BJ (cell line): Measurements from ENCODE around the gene FMNL2. TPM values are rescaled to one million over a fixed set of nuclear protein-coding genes. Genes with fewer than 3 reads are reported as not detected.
"Not testable (repeated sequence)": the region's sequence is repeated elsewhere in the genome, so short reads cannot be mapped to it uniquely, and the experiment has no call there.

Source experiments
- CTCF ChIA-PET: fragments of 350-600 bp; formaldehyde crosslinking; extraction: SDS; loops from one replicate; lab custom pipeline; 2021; ENCODE audit warnings: antibody characterized with exemption, inconsistent platforms; lab: Yijun Ruan, JAX
- POLR2A ChIA-PET: fragments of 300-600 bp; sonication (Branson Sonifier 250); formaldehyde crosslinking; extraction: SDS; loops from one replicate; lab custom pipeline; 2021; ENCODE audit warnings: antibody characterized with exemption; lab: Charles Lee
- DNase-seq: peaks from one replicate; pipeline ENCODE4 v3.0.0-alpha.2; 2011; ENCODE audit warnings: low read depth
- H3K27me3 ChIP-seq: 2 replicates; pipeline ENCODE4 v1.6.0; 2011; ENCODE audit warnings: low read length; ENCODE audit not compliant: control insufficient read depth, insufficient read depth
- H3K36me3 ChIP-seq: 2 replicates; pipeline ENCODE4 v1.5.1; 2011; ENCODE audit warnings: low read length; ENCODE audit not compliant: control insufficient read depth, insufficient read depth
- H3K4me3 ChIP-seq: 2 replicates; pipeline ENCODE4 v1.5.1; 2011; ENCODE audit warnings: low read depth, mild to moderate bottlenecking, control low read depth, low read length
- CTCF ChIP-seq: IDR thresholded peaks from 2 replicates; pipeline ENCODE4 v1.5.1; 2011; ENCODE audit warnings: low read depth, mild to moderate bottlenecking, control low read depth, inconsistent platforms, low read length, moderate library complexity; ENCODE audit not compliant: insufficient read depth
- polyA plus RNA-seq: library from polyadenylated mRNA; depleted of rRNA; stranded (reverse); fragments of >200 nt; gene quantifications from 2 replicates; pipeline ENCODE4 v1.2.3, GENCODE V29; 2011

FMNL2 gene
- polyA plus RNA-seq, 1 experiment, result 2.4 TPM

GRCh38 chr2:152518641-152519580 lies 183.9 kb downstream of the FMNL2 start:
- ChIA-PET CTCF (interaction anchor here (0.6 to 1.2 kb wide), 3 partner anchors 10 to 236 kb away, joined by 3 to 5 read pairs (median 3); no protein-coding TSS in a partner anchor), POLR2A (no interaction called here)
- no peak for TF ChIP-seq CTCF
- no peaks in the 10 kb centered on the region for H3K27me3 ChIP-seq
- no peak overlapping the region for H3K4me3 ChIP-seq
- no peak for DNase-seq
- no peaks in the 10 kb centered on the region for H3K36me3 ChIP-seq

GRCh38 chr2:152519581-152519952 lies 184.6 kb downstream of the FMNL2 start:
- H3K36me3 ChIP-seq, result no peaks in the 10 kb centered on the region
- TF ChIP-seq CTCF, result no peak
- ChIA-PET CTCF (no interaction called here), POLR2A (no interaction called here)
- no peak overlapping the region for H3K4me3 ChIP-seq
- no peaks in the 10 kb centered on the region for H3K27me3 ChIP-seq
- no peak for DNase-seq

- ChIA-PET POLR2A (no interaction called here), CTCF (no interaction called here)
- no peaks in the 10 kb centered on the region for H3K36me3 ChIP-seq
- TF ChIP-seq CTCF, result no peak
- DNase-seq, result no peak
- H3K4me3 ChIP-seq, result no peak overlapping the region
- no peaks in the 10 kb centered on the region for H3K27me3 ChIP-seq
Observed at GRCh38 chr2:152520759-152521158, 185.8 kb downstream of the FMNL2 start.

GRCh38 chr2:152522446-152522845 lies 187.5 kb downstream of the FMNL2 start:
- H3K27me3 ChIP-seq, H3K4me3 ChIP-seq, POLR2A ChIA-PET, H3K36me3 ChIP-seq, CTCF ChIA-PET, DNase-seq: not testable (repeated sequence)

- Histone ChIP-seq H3K36me3 (no peaks in the 10 kb centered on the region), H3K27me3 (no peaks in the 10 kb centered on the region), H3K4me3 (no peak overlapping the region)
- ChIA-PET CTCF (no interaction called here), POLR2A (no interaction called here)
- no peak for DNase-seq
- TF ChIP-seq CTCF, result no peak
Observed at GRCh38 chr2:152523091-152523490, 188.1 kb downstream of the FMNL2 start.
